22Rv1 (cell line): ENCODE results near the gene ZGRF1.
"Not testable (repeated sequence)": the region's sequence is repeated elsewhere in the genome, so short reads cannot be mapped to it uniquely, and the experiment has no call there.

Source experiments
- H3K27ac ChIP-seq: fragments of 450-650 bp; 2 replicates; pipeline ENCODE4 v1.5.1; 2017
- ZFX ChIP-seq: fragments of 450-650 bp; IDR thresholded peaks from 2 replicates; pipeline ENCODE4 v1.6.1; 2017; ENCODE audit warnings: antibody characterized with exemption, borderline replicate concordance
- TF ChIP-seq, protein P1 (sequence below): fragments of 450-650 bp; IDR thresholded peaks from 2 replicates; pipeline ENCODE4 v1.5.1; 2017; ENCODE audit warnings: mild to moderate bottlenecking

Gene ZGRF1

DNA sequence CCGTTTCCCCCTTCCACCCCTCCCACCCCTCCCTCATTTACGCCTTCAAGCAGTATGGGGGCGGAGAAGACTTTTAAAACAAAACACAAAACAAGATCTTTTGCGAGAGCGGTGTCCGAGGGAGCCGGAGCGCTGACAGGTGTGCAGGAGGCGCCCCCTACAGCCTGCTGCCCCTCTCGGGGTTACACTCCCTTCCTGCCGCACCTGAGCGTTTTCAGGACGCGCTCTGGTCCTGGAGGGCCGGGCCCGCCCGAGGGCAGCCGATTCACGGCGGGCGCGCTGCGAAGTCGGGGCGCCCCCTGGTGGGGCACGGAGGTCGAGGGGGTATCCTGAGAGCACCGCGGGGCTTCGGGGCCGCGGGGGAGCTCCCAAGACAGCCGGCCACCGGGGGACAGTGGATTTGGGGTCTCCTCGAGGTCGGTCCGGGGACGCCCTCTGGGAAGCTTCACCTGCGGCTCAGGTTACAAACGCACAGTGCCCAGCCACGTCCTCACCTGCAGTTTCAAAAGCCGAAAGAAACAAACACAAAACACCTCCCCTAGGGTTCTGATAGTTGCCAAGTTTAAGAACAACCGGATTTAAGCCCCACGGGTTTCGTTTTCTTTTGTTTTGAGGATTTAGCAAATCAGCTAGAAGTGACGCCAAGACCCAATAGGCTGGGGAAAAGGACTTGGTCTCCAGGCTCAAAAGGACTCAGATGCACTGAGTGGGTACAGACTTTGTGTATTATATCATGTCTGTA lies 112.8 kb downstream of the ZGRF1 start:
- no peak overlapping the region for H3K27ac ChIP-seq
- TF ChIP-seq, protein P1, sequence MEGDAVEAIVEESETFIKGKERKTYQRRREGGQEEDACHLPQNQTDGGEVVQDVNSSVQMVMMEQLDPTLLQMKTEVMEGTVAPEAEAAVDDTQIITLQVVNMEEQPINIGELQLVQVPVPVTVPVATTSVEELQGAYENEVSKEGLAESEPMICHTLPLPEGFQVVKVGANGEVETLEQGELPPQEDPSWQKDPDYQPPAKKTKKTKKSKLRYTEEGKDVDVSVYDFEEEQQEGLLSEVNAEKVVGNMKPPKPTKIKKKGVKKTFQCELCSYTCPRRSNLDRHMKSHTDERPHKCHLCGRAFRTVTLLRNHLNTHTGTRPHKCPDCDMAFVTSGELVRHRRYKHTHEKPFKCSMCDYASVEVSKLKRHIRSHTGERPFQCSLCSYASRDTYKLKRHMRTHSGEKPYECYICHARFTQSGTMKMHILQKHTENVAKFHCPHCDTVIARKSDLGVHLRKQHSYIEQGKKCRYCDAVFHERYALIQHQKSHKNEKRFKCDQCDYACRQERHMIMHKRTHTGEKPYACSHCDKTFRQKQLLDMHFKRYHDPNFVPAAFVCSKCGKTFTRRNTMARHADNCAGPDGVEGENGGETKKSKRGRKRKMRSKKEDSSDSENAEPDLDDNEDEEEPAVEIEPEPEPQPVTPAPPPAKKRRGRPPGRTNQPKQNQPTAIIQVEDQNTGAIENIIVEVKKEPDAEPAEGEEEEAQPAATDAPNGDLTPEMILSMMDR = peak; percentile 87
- no peak for TF ChIP-seq ZFX

DNA sequence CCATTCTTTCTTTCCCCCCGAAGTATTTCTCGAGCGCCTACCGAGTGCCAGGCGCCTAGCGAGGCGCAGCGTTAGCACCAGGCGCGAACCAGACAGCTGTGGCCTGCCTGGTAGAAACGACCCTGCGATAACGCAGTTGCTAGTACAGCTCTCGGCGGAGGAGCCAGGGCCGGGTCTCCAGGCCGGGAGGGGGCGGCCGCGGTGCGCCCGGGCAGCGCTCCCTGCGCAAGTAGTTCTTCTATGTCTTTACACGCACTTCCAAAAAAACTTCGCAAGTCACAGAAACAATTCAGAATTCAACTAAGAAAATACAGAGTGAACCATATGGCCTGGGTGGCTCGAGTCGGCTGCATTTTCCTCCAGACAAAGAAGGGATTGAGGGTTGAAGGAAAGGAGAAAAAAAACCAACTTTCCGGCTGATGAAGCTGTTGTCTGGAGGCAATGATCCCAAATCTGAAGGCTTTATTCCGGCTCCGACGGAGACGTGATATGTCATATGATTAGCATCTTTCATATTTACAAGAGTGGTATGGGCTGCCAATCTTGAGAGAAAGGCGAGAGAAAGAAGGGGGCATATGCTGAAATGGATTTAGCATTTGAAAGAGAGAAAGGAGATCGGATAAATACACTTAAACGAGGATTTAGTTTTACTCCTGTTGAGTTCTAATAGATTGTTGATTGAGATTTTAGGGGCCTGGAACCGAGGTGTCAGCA lies 113.5 kb downstream of the ZGRF1 start:
- TF ChIP-seq, protein P1 = peak; percentile 47
- no peak for TF ChIP-seq ZFX

DNA sequence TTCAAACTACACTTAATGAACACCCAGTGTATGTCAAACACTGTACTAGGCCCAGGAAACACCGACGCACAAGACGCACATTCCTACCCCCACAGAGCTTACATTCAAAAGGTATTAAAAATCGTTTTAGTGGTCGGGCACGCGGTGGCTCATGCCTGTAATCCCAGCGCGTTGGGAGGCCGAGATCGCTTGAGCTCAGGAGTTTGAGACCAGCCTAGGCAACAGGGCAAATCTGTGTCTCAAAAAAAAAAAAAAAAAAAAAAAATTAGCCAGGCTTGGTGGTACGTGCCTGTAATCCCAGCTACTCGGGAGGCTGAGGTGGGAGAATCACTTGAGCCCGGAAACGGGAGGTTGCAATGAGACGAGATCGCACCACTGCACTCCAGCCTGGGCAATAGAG lies 114.3 kb downstream of the ZGRF1 start:
- not testable (repeated sequence) for H3K27ac ChIP-seq

More for the DNA sequence above, 113.5 kb downstream of the ZGRF1 start:
- H3K27ac ChIP-seq = no peak overlapping the region

DNA sequence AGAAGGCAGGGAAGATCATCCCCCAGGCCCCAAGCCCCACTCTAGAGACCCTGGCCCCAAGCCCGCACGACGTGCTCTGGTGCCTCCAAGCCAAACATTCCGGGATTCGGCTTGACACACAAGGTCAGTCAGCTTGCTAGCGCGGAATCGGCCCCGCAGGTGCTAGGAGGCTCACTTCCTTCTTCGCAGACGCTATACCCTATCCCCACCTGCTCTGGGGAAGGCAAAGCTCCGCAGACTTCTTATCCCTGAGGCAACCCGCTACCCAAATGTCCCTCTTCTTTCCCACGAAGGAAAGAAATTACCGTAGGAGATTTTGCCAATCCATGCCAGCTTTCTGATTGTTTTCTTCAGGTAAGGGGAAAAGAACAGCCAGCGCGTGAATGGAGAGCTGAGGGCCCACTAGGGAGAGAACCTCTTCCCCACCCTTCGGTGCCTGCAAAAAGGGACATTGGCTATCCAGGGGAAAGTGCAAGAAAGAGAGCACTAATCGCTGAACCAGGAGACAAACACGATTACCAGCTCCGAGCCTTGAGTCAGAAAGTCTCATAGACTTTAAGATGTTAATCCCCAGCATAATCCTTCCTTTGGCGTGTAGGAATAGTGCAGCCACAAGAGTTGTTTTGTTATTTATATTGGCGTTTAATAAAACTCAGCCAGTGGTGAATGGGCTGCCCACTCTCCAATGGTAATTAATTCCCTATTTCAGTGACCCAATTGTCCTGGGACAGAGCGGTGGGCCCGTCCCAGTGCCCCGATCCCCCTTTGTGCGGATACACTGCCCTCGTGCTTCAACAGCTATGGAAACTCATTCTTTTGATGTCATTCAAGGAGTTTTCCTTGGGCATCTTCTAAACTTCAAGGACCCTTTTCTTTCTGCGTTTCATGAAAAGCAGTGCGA lies 115.3 kb downstream of the ZGRF1 start:
- TF ChIP-seq, protein P1 = no peak
- no peak for TF ChIP-seq ZFX
- H3K27ac ChIP-seq = no peak overlapping the region

DNA sequence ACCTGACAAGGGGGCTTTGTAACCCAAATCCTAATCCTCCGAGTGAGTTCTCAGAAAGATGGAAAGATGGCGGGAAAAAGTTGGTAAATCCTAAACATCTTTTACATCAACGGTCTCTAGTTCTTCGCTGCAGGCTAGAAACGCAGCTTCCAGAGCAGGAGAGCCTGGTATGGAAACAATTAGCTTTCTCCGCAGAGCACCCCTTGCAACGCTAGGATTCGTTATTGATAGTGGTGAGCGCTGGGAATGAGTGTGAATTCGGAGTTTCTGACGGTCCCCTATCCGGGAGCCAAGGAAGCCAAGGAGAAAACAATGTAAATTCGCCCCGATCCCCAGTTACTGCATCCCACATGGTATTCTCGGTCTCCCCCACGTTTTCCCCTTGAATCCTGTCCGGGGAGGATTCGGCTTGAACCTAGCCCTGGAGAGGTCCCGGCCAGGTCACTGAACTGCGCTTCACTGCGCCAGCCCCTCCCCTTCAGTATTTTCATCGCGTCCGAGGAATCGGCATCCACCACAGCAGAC lies 116.0 kb downstream of the ZGRF1 start:
- no peak for TF ChIP-seq ZFX
- TF ChIP-seq, protein P1 = no peak
- no peak overlapping the region for H3K27ac ChIP-seq

DNA sequence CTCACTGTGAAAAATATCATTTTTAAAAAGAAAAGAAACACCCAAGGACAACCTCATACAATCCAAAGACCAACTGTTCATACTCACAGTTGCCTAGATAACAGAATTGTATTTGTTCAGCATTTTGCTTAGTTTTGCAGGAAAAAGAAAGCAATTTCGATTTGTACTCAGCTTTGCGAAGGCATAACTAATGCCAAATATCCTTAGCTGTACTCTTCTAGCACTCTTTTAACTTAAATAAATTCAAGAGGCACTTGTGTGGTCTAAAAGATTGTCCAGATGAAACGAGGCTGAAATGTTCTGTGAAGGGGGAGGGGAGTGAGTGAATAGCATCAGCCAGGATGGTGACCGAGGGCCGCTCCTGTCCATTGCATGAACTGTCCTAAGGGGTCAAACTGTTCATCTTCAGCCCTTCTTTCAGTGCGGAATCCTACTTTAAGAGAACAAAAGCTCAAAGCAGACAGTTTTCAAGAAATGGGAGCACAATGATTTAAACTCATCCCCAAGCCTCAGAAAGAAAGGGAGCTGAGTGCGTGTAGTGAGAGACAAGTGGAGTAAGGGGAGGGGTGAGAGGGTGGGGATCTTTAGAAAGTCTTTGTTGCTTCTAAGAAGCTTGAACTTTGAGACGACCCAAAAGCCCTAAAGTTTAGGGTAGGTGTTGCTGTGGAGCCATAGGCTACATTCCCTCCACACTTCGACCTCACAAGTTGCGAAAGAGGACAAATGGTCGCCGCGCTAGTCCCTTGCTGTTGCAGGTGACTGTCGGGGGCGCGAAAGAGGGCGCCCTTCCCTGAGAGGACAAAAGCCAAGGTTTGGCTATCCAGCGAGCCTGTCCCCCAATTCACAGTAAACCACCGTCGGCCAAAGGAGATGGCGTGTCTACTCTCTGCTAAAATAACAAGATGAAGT lies 116.8 kb downstream of the ZGRF1 start:
- TF ChIP-seq ZFX = no peak
- TF ChIP-seq, protein P1 = peak; percentile 26
- no peak overlapping the region for H3K27ac ChIP-seq
